ENCODE data around the gene PTPN5. TPM values are rescaled to one million over a fixed set of nuclear protein-coding genes. Genes with fewer than 3 reads are reported as not detected.

PTPN5 gene
- total RNA-seq, 1 donor from 2014 or later: not detected

DNA sequence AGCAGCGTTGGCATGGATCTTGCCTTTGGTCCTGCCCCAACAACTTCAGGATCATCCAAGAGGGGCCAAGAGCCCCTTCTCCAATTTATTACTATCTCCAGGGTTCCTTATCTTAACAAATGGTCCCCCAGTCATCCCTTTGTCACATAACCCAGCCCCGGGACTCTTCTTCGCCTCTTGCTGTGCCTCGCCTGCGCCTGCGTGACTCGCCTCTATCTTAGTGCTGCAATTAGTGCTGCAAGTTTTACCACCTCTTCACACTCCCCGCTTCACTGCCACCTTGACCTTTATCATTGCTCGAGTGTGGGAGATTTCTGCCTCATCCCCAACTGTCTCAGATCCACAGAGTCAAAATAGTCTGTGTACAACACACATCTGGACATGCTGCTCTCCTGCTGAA lies 61.6 kb downstream of the PTPN5 start:
- Histone ChIP-seq H3K36me3 (ENCODE audit: control insufficient read depth in 3 of 3, insufficient read depth in 3 of 3, low read length in 3 of 3) (no peaks in the 10 kb centered on the region), H3K27me3 (ENCODE audit: control insufficient read depth in 3 of 3, insufficient read depth in 3 of 3, low read length in 3 of 3) (no peaks in the 10 kb centered on the region), H3K4me3 (ENCODE audit: low read length in 3 of 3) (no peak overlapping the region), H3K4me1 (ENCODE audit: control insufficient read depth in 3 of 3, insufficient read depth in 3 of 3, low read length in 3 of 3) (peaks cover 0 to 7% (median 0%) of the 10 kb centered on the region in 3 donors), H3K27ac (ENCODE audit: low read depth, low read length) (no peak overlapping the region), H3K9ac (ENCODE audit: low read depth in 1 of 3, low read length in 3 of 3) (no peak overlapping the region), H3K9me3 (ENCODE audit: control insufficient read depth in 3 of 3, low read length in 3 of 3) (no peaks in the 10 kb centered on the region)

DNA sequence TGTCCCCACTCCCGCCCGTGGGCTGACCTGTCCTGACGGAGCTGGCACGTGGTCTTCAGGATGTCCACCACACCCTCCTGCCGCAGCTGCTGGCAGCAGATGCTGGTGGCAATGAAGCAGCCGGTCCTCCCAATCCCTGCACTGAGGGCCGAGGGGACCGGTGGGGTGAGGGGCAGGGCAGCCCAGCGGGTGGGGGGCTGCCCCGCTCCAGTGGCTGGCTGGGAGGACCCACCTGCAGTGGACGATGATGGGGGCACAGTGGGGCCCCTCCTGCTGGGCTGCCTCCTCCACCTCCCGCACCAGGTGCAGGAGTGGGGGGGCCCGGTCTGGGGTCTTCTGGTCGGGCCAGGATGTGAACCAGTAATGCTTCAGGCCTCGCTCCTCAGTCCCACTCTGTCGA lies 62.2 kb downstream of the PTPN5 start:
- Histone ChIP-seq H3K27ac (ENCODE audit: low read depth, low read length) (no peak overlapping the region), H3K9me3 (ENCODE audit: control insufficient read depth in 3 of 3, low read length in 3 of 3) (no peaks in the 10 kb centered on the region), H3K4me3 (ENCODE audit: low read length in 3 of 3) (no peak overlapping the region), H3K9ac (ENCODE audit: low read depth in 1 of 3, low read length in 3 of 3) (no peak overlapping the region), H3K4me1 (ENCODE audit: control insufficient read depth in 3 of 3, insufficient read depth in 3 of 3, low read length in 3 of 3) (peaks cover 0 to 7% (median 0%) of the 10 kb centered on the region in 3 donors), H3K27me3 (ENCODE audit: control insufficient read depth in 3 of 3, insufficient read depth in 3 of 3, low read length in 3 of 3) (no peaks in the 10 kb centered on the region), H3K36me3 (ENCODE audit: control insufficient read depth in 3 of 3, insufficient read depth in 3 of 3, low read length in 3 of 3) (no peaks in the 10 kb centered on the region)

DNA sequence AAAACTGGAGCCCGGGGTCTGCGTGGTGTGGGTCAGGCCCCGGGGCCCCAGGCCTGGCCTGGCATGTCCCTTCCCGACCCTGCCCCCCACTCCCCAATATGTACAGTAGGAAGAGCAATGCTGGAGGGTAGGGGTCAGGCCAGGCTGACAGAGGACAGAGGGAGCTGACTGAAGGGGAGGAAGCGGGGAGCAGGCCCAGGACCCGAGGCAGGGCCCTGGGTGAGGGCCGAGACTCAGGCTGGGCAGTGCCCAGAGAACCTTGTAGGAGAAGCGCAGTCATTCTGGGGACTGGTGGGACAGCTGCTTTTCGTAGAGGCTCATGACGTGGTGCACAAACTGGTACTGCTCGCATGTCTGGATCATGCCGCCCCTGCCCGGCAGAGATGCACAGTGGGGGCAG lies 62.9 kb downstream of the PTPN5 start:
- no peak overlapping the region for H3K4me3 ChIP-seq (ENCODE audit: low read length in 3 of 3)
- H3K27ac ChIP-seq (ENCODE audit: low read depth, low read length): no peak overlapping the region
- no peak overlapping the region for H3K9ac ChIP-seq (ENCODE audit: low read depth in 1 of 3, low read length in 3 of 3)
- no peaks in the 10 kb centered on the region for H3K36me3 ChIP-seq (ENCODE audit: control insufficient read depth in 3 of 3, insufficient read depth in 3 of 3, low read length in 3 of 3)
- peaks cover 0 to 7% (median 0%) of the 10 kb centered on the region in 3 donors for H3K4me1 ChIP-seq (ENCODE audit: control insufficient read depth in 3 of 3, insufficient read depth in 3 of 3, low read length in 3 of 3)
- no peaks in the 10 kb centered on the region for H3K9me3 ChIP-seq (ENCODE audit: control insufficient read depth in 3 of 3, low read length in 3 of 3)
- no peaks in the 10 kb centered on the region for H3K27me3 ChIP-seq (ENCODE audit: control insufficient read depth in 3 of 3, insufficient read depth in 3 of 3, low read length in 3 of 3)

DNA sequence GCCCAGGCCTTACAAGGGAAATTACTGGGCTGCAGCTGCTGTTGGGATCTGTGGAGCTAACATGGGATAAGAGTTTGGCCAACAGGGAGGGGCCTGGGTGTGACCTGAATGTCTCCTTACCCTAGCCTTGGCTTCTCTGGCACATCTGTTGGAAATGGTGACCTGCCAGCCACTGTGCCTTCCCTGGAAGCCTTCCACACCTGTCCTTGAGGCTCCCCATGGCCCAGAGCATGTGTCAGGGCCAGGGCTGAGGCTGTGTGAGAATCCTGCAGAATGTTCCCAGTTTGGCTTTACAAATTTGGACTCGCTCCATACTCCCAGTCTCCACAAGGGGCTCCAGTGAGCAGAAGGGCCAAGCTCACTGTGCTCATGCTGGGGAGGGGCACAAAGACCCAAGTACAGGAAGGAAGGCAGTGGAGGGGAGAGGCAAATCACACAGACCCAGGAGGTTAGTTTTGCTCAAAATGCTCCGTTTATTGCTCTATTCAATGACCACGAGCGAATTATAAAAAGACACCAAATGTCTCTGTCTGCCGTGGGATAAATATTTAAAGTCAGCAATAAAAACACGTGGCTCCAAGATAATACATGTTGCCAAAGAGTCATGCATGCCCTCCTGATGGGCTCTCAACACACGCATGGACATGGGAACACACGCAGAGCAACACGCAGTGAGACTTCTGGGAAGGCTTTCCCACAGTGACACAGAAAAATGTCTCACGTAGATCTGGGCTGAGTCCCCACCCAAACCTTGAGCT lies 63.9 kb downstream of the PTPN5 start:
- Histone ChIP-seq H3K27me3 (ENCODE audit: control insufficient read depth in 3 of 3, insufficient read depth in 3 of 3, low read length in 3 of 3) (no peaks in the 10 kb centered on the region), H3K4me1 (ENCODE audit: control insufficient read depth in 3 of 3, insufficient read depth in 3 of 3, low read length in 3 of 3) (peaks cover 0 to 7% (median 0%) of the 10 kb centered on the region in 3 donors), H3K27ac (ENCODE audit: low read depth, low read length) (no peak overlapping the region), H3K4me3 (ENCODE audit: low read length in 3 of 3) (no peak overlapping the region), H3K9ac (ENCODE audit: low read depth in 1 of 3, low read length in 3 of 3) (no peak overlapping the region), H3K9me3 (ENCODE audit: control insufficient read depth in 3 of 3, low read length in 3 of 3) (no peaks in the 10 kb centered on the region), H3K36me3 (ENCODE audit: control insufficient read depth in 3 of 3, insufficient read depth in 3 of 3, low read length in 3 of 3) (no peaks in the 10 kb centered on the region)

DNA sequence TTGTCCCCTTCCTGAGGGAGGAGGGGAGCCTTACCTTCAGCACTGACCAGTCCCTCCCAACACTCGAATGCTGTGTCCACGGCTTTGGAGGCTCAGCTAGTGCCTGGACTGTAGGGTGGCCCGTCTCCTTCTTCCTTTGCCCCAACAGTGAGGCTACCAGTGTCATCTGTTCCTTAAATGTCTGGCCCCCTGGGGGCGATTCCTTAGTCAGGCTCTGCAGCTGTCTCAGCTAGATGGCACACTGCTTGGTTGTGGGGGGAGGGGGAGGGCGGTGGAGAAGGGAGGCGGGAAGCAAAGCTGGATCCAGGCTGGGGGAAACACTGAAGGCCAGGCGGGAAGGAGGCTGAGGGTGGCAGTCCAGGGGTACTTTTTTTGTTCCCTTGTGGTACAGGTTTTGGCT lies 65.6 kb downstream of the PTPN5 start, which contains the start of gene IGSF22:
Gene IGSF22, minus strand, starts transcription at position 149 of the 400 bp plus-strand sequence. CDS start 1,952 bp downstream, outside the sequence.
- H3K4me3 ChIP-seq (ENCODE audit: low read length in 3 of 3): no peak within 1 kb of the TSS
- no peak within 1 kb of the TSS for H3K9ac ChIP-seq (ENCODE audit: low read depth in 1 of 3, low read length in 3 of 3)
- no peaks in the 10 kb centered on the region for H3K36me3 ChIP-seq (ENCODE audit: control insufficient read depth in 3 of 3, insufficient read depth in 3 of 3, low read length in 3 of 3)
- H3K9me3 ChIP-seq (ENCODE audit: control insufficient read depth in 3 of 3, low read length in 3 of 3): no peaks in the 10 kb centered on the region
- H3K27me3 ChIP-seq (ENCODE audit: control insufficient read depth in 3 of 3, insufficient read depth in 3 of 3, low read length in 3 of 3): no peaks in the 10 kb centered on the region
- H3K4me1 ChIP-seq (ENCODE audit: control insufficient read depth in 3 of 3, insufficient read depth in 3 of 3, low read length in 3 of 3): peaks cover 7 to 18% (median 10%) of the 10 kb centered on the region in 3 donors
- no peak within 1 kb of the TSS for H3K27ac ChIP-seq (ENCODE audit: low read depth, low read length)

DNA sequence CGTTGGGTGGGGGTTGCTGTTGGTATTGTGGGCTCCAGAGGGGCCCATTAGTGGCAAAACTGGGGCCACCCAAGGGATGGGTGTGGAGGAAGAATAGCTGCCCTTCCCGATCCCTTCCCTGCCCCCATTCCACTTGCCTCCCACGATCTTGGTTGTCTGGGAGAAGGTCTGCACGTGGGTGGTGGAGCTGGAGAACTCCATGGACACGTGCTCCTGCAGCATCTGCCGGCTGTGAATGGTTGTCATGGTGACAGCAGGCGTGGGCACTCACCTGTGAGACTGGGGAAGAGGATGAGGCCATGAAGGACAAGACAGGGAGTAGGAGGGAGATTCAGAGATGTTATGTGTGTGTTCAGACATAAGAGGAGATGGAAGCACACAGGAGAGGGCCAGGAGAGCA lies 67.6 kb downstream of the PTPN5 start:
- no peak overlapping the region for H3K9ac ChIP-seq (ENCODE audit: low read depth in 1 of 3, low read length in 3 of 3)
- H3K27ac ChIP-seq (ENCODE audit: low read depth, low read length): no peak overlapping the region
- no peaks in the 10 kb centered on the region for H3K27me3 ChIP-seq (ENCODE audit: control insufficient read depth in 3 of 3, insufficient read depth in 3 of 3, low read length in 3 of 3)

DNA sequence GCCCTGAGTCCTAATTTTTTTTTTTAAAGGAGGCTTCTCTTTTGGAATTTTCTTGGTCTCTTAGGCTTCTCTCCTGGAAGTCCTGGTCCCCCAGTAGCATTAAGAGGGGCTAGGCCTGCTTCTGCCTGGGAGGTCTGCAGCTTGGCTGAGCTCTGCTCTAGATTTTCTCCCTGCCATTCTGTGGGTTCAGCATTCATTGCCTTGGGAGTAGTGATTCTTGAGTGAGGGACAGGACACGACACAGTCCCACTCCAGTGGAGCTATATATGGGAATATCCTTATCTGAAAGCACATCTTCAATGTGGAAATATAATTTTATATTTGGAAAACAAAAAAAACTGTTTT lies 69.3 kb downstream of the PTPN5 start:
- Histone ChIP-seq H3K27me3 (ENCODE audit: control insufficient read depth in 3 of 3, insufficient read depth in 3 of 3, low read length in 3 of 3) (no peaks in the 10 kb centered on the region), H3K36me3 (ENCODE audit: control insufficient read depth in 3 of 3, insufficient read depth in 3 of 3, low read length in 3 of 3) (no peaks in the 10 kb centered on the region), H3K9me3 (ENCODE audit: control insufficient read depth in 3 of 3, low read length in 3 of 3) (no peaks in the 10 kb centered on the region), H3K27ac (ENCODE audit: low read depth, low read length) (no peak overlapping the region), H3K4me1 (ENCODE audit: control insufficient read depth in 3 of 3, insufficient read depth in 3 of 3, low read length in 3 of 3) (peaks cover 12 to 21% (median 14%) of the 10 kb centered on the region in 3 donors), H3K9ac (ENCODE audit: low read depth in 1 of 3, low read length in 3 of 3) (peak overlapping the region in 1 of 3 donors; percentile 77), H3K4me3 (ENCODE audit: low read length in 3 of 3) (peak overlapping the region in 2 of 3 donors; percentile 79 to 80)

More for the DNA sequence above, 67.6 kb downstream of the PTPN5 start:
- Histone ChIP-seq H3K9me3 (ENCODE audit: control insufficient read depth in 3 of 3, low read length in 3 of 3) (no peaks in the 10 kb centered on the region), H3K36me3 (ENCODE audit: control insufficient read depth in 3 of 3, insufficient read depth in 3 of 3, low read length in 3 of 3) (no peaks in the 10 kb centered on the region), H3K4me3 (ENCODE audit: low read length in 3 of 3) (no peak overlapping the region), H3K4me1 (ENCODE audit: control insufficient read depth in 3 of 3, insufficient read depth in 3 of 3, low read length in 3 of 3) (peaks cover 12 to 28% (median 14%) of the 10 kb centered on the region in 3 donors)

DNA sequence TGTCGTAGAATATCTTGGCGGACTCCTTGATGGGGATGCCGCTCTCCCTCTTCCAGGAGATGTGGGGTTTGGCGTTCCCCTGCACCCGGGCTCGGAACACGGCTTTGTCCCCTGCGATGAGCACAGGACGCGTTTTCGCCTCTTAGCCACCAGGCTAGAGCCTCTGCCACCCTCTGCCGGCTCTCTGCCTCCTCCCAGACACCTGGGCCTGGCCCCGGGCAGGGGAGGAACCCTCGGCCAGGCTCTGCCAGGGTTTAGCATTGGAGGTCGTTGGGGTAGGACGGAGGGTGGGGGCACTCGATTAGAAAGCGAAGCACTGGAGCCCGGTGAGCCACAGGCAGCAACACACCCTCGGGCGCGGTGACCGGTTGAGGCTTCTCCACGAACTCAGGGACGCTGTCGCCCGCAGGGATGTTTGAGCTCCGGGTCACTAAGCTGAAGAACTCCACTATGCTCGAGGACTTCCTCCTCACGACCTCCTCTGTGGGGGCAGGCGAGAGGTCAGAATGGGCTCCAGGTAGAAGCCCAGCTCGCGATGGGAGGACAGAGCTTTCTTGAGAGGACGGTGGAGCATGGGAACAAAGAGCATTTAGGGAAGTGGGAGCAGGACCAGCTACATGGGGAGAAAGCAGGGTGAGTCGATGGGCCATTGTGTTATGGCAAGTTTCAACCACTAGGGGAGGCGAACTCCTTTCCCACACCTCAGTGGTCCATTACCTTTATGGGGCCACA lies 69.9 kb downstream of the PTPN5 start:
- Histone ChIP-seq H3K4me1 (ENCODE audit: control insufficient read depth in 3 of 3, insufficient read depth in 3 of 3, low read length in 3 of 3) (peaks cover 12 to 21% (median 14%) of the 10 kb centered on the region in 3 donors), H3K9ac (ENCODE audit: low read depth in 1 of 3, low read length in 3 of 3) (peak overlapping the region; percentile 66 to 77 (median 75)), H3K9me3 (ENCODE audit: control insufficient read depth in 3 of 3, low read length in 3 of 3) (no peaks in the 10 kb centered on the region), H3K27me3 (ENCODE audit: control insufficient read depth in 3 of 3, insufficient read depth in 3 of 3, low read length in 3 of 3) (no peaks in the 10 kb centered on the region), H3K27ac (ENCODE audit: low read depth, low read length) (peak overlapping the region; percentile 5), H3K36me3 (ENCODE audit: control insufficient read depth in 3 of 3, insufficient read depth in 3 of 3, low read length in 3 of 3) (no peaks in the 10 kb centered on the region), H3K4me3 (ENCODE audit: low read length in 3 of 3) (peak overlapping the region; percentile 79 to 81 (median 80))

DNA sequence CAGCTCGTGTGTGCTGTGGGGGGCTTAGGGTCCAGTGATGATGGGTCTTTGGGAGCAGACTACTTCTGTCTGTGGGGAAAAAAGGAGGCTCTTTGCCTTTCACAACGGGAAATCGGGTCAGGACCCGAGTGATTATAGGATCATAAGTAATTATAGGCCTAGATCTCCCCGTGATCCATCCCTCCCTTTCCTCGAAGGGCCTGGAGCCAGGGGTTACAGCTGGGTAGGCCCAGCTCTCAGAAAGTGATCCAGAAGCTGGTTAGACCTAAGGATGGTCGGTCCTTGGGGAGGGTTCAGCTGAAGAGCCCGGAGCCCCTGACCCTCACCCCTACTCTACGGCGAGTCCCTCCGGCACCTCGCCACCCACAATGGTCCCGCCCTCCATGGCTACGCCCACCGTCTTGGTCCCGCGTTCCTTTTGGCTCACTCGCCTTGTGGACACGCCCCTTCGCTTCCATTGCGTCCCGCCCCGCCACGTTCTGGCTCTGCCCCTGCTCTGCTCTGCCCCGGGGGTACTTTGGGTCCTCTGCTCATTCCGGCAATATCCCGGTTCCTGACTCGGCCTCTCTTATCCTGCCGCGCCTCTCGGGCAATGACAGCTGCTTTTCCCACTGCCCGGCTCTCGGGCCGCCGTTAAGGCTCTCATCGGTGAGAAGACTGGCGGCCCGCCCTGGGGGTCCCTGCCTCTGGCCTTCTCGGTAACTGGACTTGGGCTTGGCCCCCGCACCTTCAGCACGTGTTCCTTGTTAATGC lies 70.6 kb downstream of the PTPN5 start:
- Histone ChIP-seq H3K27ac (ENCODE audit: low read depth, low read length) (peak overlapping the region; percentile 5), H3K36me3 (ENCODE audit: control insufficient read depth in 3 of 3, insufficient read depth in 3 of 3, low read length in 3 of 3) (no peaks in the 10 kb centered on the region), H3K9ac (ENCODE audit: low read depth in 1 of 3, low read length in 3 of 3) (peak overlapping the region; percentile 66 to 77 (median 75))

More for the DNA sequence above, 70.6 kb downstream of the PTPN5 start:
- Histone ChIP-seq H3K4me3 (ENCODE audit: low read length in 3 of 3) (peak overlapping the region; percentile 79 to 81 (median 80)), H3K9me3 (ENCODE audit: control insufficient read depth in 3 of 3, low read length in 3 of 3) (no peaks in the 10 kb centered on the region), H3K4me1 (ENCODE audit: control insufficient read depth in 3 of 3, insufficient read depth in 3 of 3, low read length in 3 of 3) (peaks cover 12 to 21% (median 14%) of the 10 kb centered on the region in 3 donors), H3K27me3 (ENCODE audit: control insufficient read depth in 3 of 3, insufficient read depth in 3 of 3, low read length in 3 of 3) (no peaks in the 10 kb centered on the region)

All from skeletal muscle tissue (tissue), 4 donors.